PC-3 (cell line): ENCODE data around the gene TSEN15. TPM values are rescaled to one million over a fixed set of nuclear protein-coding genes. Genes with fewer than 3 reads are reported as not detected.

Source experiments
- ATAC-seq: fragments of 200-7000 bp; cut with Tn5 transposase; 2 replicates; pipeline ENCODE4 v1.9.1; 2020; ENCODE audit warnings: mild to moderate bottlenecking, moderate library complexity
- BruUV-seq: library from RNA; stranded (reverse); fragments of 400-500 nt; replicated peaks from 2 replicates; lab custom pipeline; 2021; lab: Mats Ljungman, UMichigan
- CTCF ChIA-PET: fragments of 300-600 bp; sonication (Branson Sonifier 250); formaldehyde crosslinking; loops from one replicate; lab custom pipeline; 2022; ENCODE audit warnings: antibody characterized with exemption; lab: Charles Lee
- POLR2A ChIA-PET: fragments of 300-600 bp; sonication (Branson Sonifier 250); formaldehyde crosslinking; loops from one replicate; lab custom pipeline; 2022; ENCODE audit warnings: antibody characterized with exemption; ENCODE audit not compliant: unreplicated experiment; lab: Charles Lee
- DNase-seq: peaks from one replicate; pipeline ENCODE4 v3.0.0-alpha.2; 2015
- H2AFZ ChIP-seq: fragments of 300-600 bp; sonication (generic); 2 replicates; pipeline ENCODE4 v1.6.0; 2016; ENCODE audit warnings: antibody characterized with exemption, low read length
- H3F3A ChIP-seq: fragments of 300-600 bp; sonication (generic); one replicate; pipeline ENCODE4 v1.6.0; 2017; ENCODE audit warnings: antibody characterized with exemption, low read length, control low read depth, mild to moderate bottlenecking; ENCODE audit not compliant: unreplicated experiment
- H3K27ac ChIP-seq: fragments of 300-600 bp; sonication (generic); 2 replicates; pipeline ENCODE4 v1.5.1; 2016; ENCODE audit warnings: mild to moderate bottlenecking, low read length
- H3K27me3 ChIP-seq: fragments of 300-600 bp; sonication (generic); 2 replicates; pipeline ENCODE4 v1.6.1; 2016; ENCODE audit warnings: low read length, mixed read lengths
- H3K36me3 ChIP-seq: fragments of 300-600 bp; sonication (generic); 2 replicates; pipeline ENCODE4 v1.6.1; 2016; ENCODE audit warnings: low read depth, mixed run types, low read length, mixed read lengths
- H3K4me1 ChIP-seq: fragments of 300-600 bp; sonication (generic); 2 replicates; pipeline ENCODE4 v1.5.1; 2016; ENCODE audit warnings: low read length; ENCODE audit not compliant: insufficient read depth
- H3K4me2 ChIP-seq: fragments of 300-600 bp; sonication (generic); 2 replicates; pipeline ENCODE4 v1.6.0; 2016; ENCODE audit warnings: low read length
- H3K4me3 ChIP-seq: fragments of 300-600 bp; sonication (generic); 2 replicates; pipeline ENCODE4 v1.5.1; 2016; ENCODE audit warnings: mild to moderate bottlenecking, low read length, mixed read lengths
- H3K79me2 ChIP-seq: fragments of 300-600 bp; sonication (generic); 2 replicates; pipeline ENCODE4 v1.6.1; 2017; ENCODE audit warnings: low read length, mixed read lengths
- H3K9ac ChIP-seq: fragments of 300-600 bp; sonication (generic); 2 replicates; pipeline ENCODE4 v1.6.0; 2016; ENCODE audit warnings: mild to moderate bottlenecking, low read length
- H3K9me2 ChIP-seq: fragments of 300-600 bp; sonication (generic); replicated peaks from 2 replicates; pipeline ENCODE4 v1.6.1; 2016; ENCODE audit warnings: mixed run types, low read length, mixed read lengths
- H3K9me3 ChIP-seq: fragments of 300-600 bp; sonication (generic); 2 replicates; pipeline ENCODE4 v1.6.1; 2016; ENCODE audit warnings: low read length, mixed read lengths
- H4K20me1 ChIP-seq: fragments of 300-600 bp; sonication (generic); 2 replicates; pipeline ENCODE4 v1.6.1; 2016; ENCODE audit warnings: low read length, mixed read lengths
- EZH2 ChIP-seq: fragments of 300-600 bp; sonication (generic); IDR thresholded peaks from one replicate; pipeline ENCODE4 v1.6.1; 2017; ENCODE audit warnings: antibody characterized with exemption, mild to moderate bottlenecking, low read length; ENCODE audit not compliant: unreplicated experiment
- EZH2phosphoT487 ChIP-seq: fragments of 300-600 bp; sonication (generic); IDR thresholded peaks from 2 replicates; pipeline ENCODE4 v1.6.1; 2018; ENCODE audit warnings: mild to moderate bottlenecking, antibody characterized with exemption, low read length, borderline replicate concordance
- intact Hi-C: fragments of 100-400 bp; cut with micrococcal nuclease; formaldehyde crosslinking; loops from 2 replicates; pipeline ENCODE4 v1.9.0; 2023
- total RNA-seq: library from RNA; depleted of rRNA; stranded (reverse); fragments of >200 nt; gene quantifications from 2 replicates; pipeline ENCODE4 v1.2.3, GENCODE V29; 2014
- TF ChIP-seq, protein P1 (sequence below): fragments of 300-600 bp; sonication (generic); conservative IDR thresholded peaks from 2 replicates; pipeline ENCODE4 v1.5.1; 2017; ENCODE audit warnings: antibody characterized with exemption, low read depth, mild to moderate bottlenecking, low read length

Gene TSEN15
- total RNA-seq, 1 experiment from 2014 or later = 29.7 TPM

- intact Hi-C loops = no loop called here
- Histone ChIP-seq H4K20me1 (no peaks in the 10 kb centered on the region), H2AFZ (no peak overlapping the region), H3K4me1 (peaks cover 18% of the 10 kb centered on the region), H3F3A (no peaks in the 10 kb centered on the region), H3K9me3 (no peaks in the 10 kb centered on the region), H3K27ac (no peak overlapping the region), H3K9me2 (no peaks in the 10 kb centered on the region), H3K4me3 (no peak overlapping the region), H3K27me3 (no peaks in the 10 kb centered on the region), H3K36me3 (no peaks in the 10 kb centered on the region), H3K4me2 (no peak overlapping the region), H3K9ac (no peak overlapping the region), H3K79me2 (peaks cover 24% of the 10 kb centered on the region)
- TF ChIP-seq EZH2phosphoT487 = no peak
- TF ChIP-seq, protein P1, sequence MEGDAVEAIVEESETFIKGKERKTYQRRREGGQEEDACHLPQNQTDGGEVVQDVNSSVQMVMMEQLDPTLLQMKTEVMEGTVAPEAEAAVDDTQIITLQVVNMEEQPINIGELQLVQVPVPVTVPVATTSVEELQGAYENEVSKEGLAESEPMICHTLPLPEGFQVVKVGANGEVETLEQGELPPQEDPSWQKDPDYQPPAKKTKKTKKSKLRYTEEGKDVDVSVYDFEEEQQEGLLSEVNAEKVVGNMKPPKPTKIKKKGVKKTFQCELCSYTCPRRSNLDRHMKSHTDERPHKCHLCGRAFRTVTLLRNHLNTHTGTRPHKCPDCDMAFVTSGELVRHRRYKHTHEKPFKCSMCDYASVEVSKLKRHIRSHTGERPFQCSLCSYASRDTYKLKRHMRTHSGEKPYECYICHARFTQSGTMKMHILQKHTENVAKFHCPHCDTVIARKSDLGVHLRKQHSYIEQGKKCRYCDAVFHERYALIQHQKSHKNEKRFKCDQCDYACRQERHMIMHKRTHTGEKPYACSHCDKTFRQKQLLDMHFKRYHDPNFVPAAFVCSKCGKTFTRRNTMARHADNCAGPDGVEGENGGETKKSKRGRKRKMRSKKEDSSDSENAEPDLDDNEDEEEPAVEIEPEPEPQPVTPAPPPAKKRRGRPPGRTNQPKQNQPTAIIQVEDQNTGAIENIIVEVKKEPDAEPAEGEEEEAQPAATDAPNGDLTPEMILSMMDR = no peak
- no peak for TF ChIP-seq EZH2
- DNase-seq = no peak
- BruUV-seq = no TSS peak
- POLR2A ChIA-PET = no interaction called here
- CTCF ChIA-PET = no interaction called here
- no peak for ATAC-seq
Observed at GRCh38 chr1:184049291-184049690, 2.2 kb upstream of the TSEN15 start.

- no peak overlapping the region for H3K9ac ChIP-seq
- H3K4me3 ChIP-seq = no peak overlapping the region
- no peaks in the 10 kb centered on the region for H3K9me2 ChIP-seq
- no peak overlapping the region for H3K27ac ChIP-seq
- H3F3A ChIP-seq = no peaks in the 10 kb centered on the region
- ChIA-PET POLR2A (no interaction called here), CTCF (no interaction called here)
- peaks cover 18% of the 10 kb centered on the region for H3K4me1 ChIP-seq
- no peak for ATAC-seq
- BruUV-seq = no TSS peak
- H3K27me3 ChIP-seq = no peaks in the 10 kb centered on the region
- peaks cover 29% of the 10 kb centered on the region for H3K79me2 ChIP-seq
- H4K20me1 ChIP-seq = no peaks in the 10 kb centered on the region
- no peak for DNase-seq
- no peaks in the 10 kb centered on the region for H3K36me3 ChIP-seq
- H2AFZ ChIP-seq = no peak overlapping the region
- intact Hi-C loops = no loop called here
- no peak overlapping the region for H3K4me2 ChIP-seq
- no peak for TF ChIP-seq EZH2phosphoT487
- TF ChIP-seq, protein P1 = no peak
- TF ChIP-seq EZH2 = no peak
- no peaks in the 10 kb centered on the region for H3K9me3 ChIP-seq
Observed at GRCh38 chr1:184049836-184050468, 1.6 kb upstream of the TSEN15 start.

DNA sequence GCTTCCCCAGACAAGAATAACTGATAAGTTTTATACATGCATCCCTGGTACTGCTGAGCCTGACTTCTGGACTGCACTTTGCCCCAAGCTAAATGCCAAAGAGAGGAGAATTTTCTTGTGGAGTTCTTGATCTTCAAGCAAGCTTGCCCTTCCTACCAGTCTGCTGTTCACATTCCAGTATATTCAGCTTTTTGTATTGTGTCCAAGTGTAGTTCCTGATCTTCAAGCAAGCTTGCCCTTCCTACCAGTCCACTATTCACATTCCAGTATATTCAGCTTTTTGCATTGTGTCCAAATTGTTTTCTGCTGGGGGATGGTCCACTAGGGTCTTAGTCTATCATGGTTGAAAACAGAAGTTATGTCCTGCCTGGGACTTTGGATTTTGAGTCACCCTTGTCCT lies 894 bp upstream of the TSEN15 start:
- ChIA-PET CTCF (no interaction called here), POLR2A (no interaction called here)
- Histone ChIP-seq H3K9me3 (no peaks in the 10 kb centered on the region), H3F3A (no peaks in the 10 kb centered on the region), H2AFZ (peak overlapping the region; percentile 93), H3K9me2 (no peaks in the 10 kb centered on the region), H3K4me2 (peak overlapping the region; percentile 95), H3K4me3 (peak overlapping the region; percentile 87), H3K9ac (peak overlapping the region; percentile 89; the same call in 1 of the 2 replicates), H3K27me3 (no peaks in the 10 kb centered on the region), H3K79me2 (peaks cover 29% of the 10 kb centered on the region), H4K20me1 (no peaks in the 10 kb centered on the region), H3K4me1 (peaks cover 18% of the 10 kb centered on the region), H3K27ac (no peak overlapping the region), H3K36me3 (no peaks in the 10 kb centered on the region)
- no peak for DNase-seq
- intact Hi-C loops = no loop called here
- no peak for TF ChIP-seq EZH2
- TF ChIP-seq, protein P1 = no peak
- TF ChIP-seq EZH2phosphoT487 = no peak
- BruUV-seq = no TSS peak
- ATAC-seq = no peak
